HepG2 (cell line): ENCODE data around the gene NUDT7. TPM values are rescaled to one million over a fixed set of nuclear protein-coding genes. Genes with fewer than 3 reads are reported as not detected.
A peak's percentile ranks its signal among the peaks of the same experiment; 100 is the strongest.

Experiments
- CBX1 ChIP-seq: IDR thresholded peaks from one replicate; pipeline ENCODE4 v1.6.1; 2016; ENCODE audit warnings: antibody characterized with exemption, low read depth
- EP300 ChIP-seq, 3 experiments: sonication (generic) in 1 of 3; formaldehyde crosslinking in 1 of 3; IDR thresholded peaks; 2 replicates each; pipeline versions ENCODE4 v1.5.1 to v1.6.1; 2011 to 2020; ENCODE audit warnings: low read depth in 2 of 3, low read length in 2 of 3, borderline replicate concordance in 1 of 3, improper control_type of control experiment in 1 of 3, mild to moderate bottlenecking in 1 of 3, missing genetic modification reagents in 1 of 3, moderate library complexity in 1 of 3
- FOXP1 ChIP-seq, 2 experiments: fragments of 450-650 bp in 1 of 2; IDR thresholded peaks; 2 replicates each; pipeline ENCODE4 v1.6.1; 2017 to 2018; ENCODE audit warnings: antibody characterized with exemption in 1 of 2
- HDAC1 ChIP-seq: sonication (generic); formaldehyde crosslinking; IDR thresholded peaks from 2 replicates; pipeline ENCODE4 v1.5.1; 2020; ENCODE audit warnings: mild to moderate bottlenecking, missing genetic modification reagents
- IRF2 ChIP-seq: IDR thresholded peaks from 2 replicates; pipeline ENCODE4 v1.6.1; 2018; ENCODE audit warnings: missing genetic modification reagents, missing compliant biosample characterization
- JDP2 ChIP-seq: sonication (generic); formaldehyde crosslinking; IDR thresholded peaks from 2 replicates; pipeline ENCODE4 v1.8.1; 2022; ENCODE audit warnings: missing genetic modification reagents, borderline replicate concordance
- KAT8 ChIP-seq: IDR thresholded peaks from 2 replicates; pipeline ENCODE4 v1.6.1; 2016; ENCODE audit warnings: missing genetic modification reagents, missing compliant biosample characterization
- MED13 ChIP-seq: sonication (generic); formaldehyde crosslinking; IDR thresholded peaks from 2 replicates; pipeline ENCODE4 v1.5.0; 2020; ENCODE audit warnings: missing genetic modification reagents
- MTF2 ChIP-seq: sonication (generic); formaldehyde crosslinking; IDR thresholded peaks from 2 replicates; pipeline ENCODE4 v1.5.0; 2020; ENCODE audit warnings: missing genetic modification reagents, borderline replicate concordance
- POLR2AphosphoS5 ChIP-seq: IDR thresholded peaks from 2 replicates; pipeline ENCODE4 v1.6.1; 2012; ENCODE audit warnings: low read depth, low read length
- ZFP82 ChIP-seq: sonication (generic); formaldehyde crosslinking; IDR thresholded peaks from 2 replicates; pipeline ENCODE4 v1.5.1; 2020; ENCODE audit warnings: mild to moderate bottlenecking, missing genetic modification reagents, borderline replicate concordance
- ZNF282 ChIP-seq: fragments of 450-650 bp; IDR thresholded peaks from 2 replicates; pipeline ENCODE4 v1.6.1; 2018; ENCODE audit not compliant: partially characterized antibody
- ZNF431 ChIP-seq: sonication (generic); formaldehyde crosslinking; IDR thresholded peaks from 2 replicates; pipeline ENCODE4 v1.9.0; 2022; ENCODE audit warnings: missing genetic modification reagents, low read depth, mild to moderate bottlenecking, borderline replicate concordance
- ZNF543 ChIP-seq: sonication (generic); formaldehyde crosslinking; IDR thresholded peaks from 2 replicates; pipeline ENCODE4 v1.4.0; 2020; ENCODE audit warnings: mild to moderate bottlenecking, missing genetic modification reagents
- ZNF558 ChIP-seq: sonication (generic); formaldehyde crosslinking; IDR thresholded peaks from 2 replicates; pipeline ENCODE4 v1.9.0; 2022; ENCODE audit warnings: mild to moderate bottlenecking, missing genetic modification reagents, borderline replicate concordance
- ZNF7 ChIP-seq: IDR thresholded peaks from 2 replicates; pipeline ENCODE4 v1.6.1; 2016; ENCODE audit warnings: missing biosample characterization, missing genetic modification reagents
- polyA plus RNA-seq, 8 experiments: library from polyadenylated mRNA; depleted of rRNA in 3 of 8; stranded (reverse) in 7 of 8; unstranded in 1 of 8; fragments of >200 nt; fragmentation: Illumina TruSeq in 4 of 8; extraction: Trizol in 4 of 8; gene quantifications; 2 replicates each; pipeline versions ENCODE4 v1.2.1 to v1.2.3, GENCODE V29; 2011 to 2016; ENCODE audit warnings: low read depth in 4 of 8, missing spikeins in 1 of 8, mixed read lengths in 1 of 8; ENCODE audit not compliant: insufficient read depth in 1 of 8
- total RNA-seq, 5 experiments: library from RNA; depleted of rRNA; stranded (reverse); fragments of >200 nt; fragmentation: Illumina TruSeq; extraction: Trizol; gene quantifications; 2 replicates each; pipeline ENCODE4 v1.2.3, GENCODE V29; 2016; ENCODE audit warnings: low read depth in 1 of 5
- TF ChIP-seq, protein P1 (sequence below): sonication (generic); formaldehyde crosslinking; IDR thresholded peaks from 2 replicates; pipeline ENCODE4 v1.5.1; 2020; ENCODE audit warnings: mild to moderate bottlenecking, missing genetic modification reagents, moderate library complexity
- TF ChIP-seq, protein P2 (sequence below): sonication (generic); formaldehyde crosslinking; IDR thresholded peaks from 2 replicates; pipeline ENCODE4 v1.4.0; 2020; ENCODE audit warnings: missing genetic modification reagents
- TF ChIP-seq, protein P3 (sequence below): sonication (generic); formaldehyde crosslinking; conservative IDR thresholded peaks from 2 replicates; pipeline ENCODE4 v1.4.0; 2020; ENCODE audit warnings: missing genetic modification reagents
- TF ChIP-seq, protein P4 (sequence below): sonication (generic); formaldehyde crosslinking; IDR thresholded peaks from 2 replicates; pipeline ENCODE4 v1.5.0; 2020; ENCODE audit warnings: missing genetic modification reagents, mild to moderate bottlenecking, borderline replicate concordance
- TF ChIP-seq, protein P5 (sequence below): sonication (generic); formaldehyde crosslinking; IDR thresholded peaks from 2 replicates; pipeline ENCODE4 v1.8.0; 2022; ENCODE audit warnings: mild to moderate bottlenecking, missing genetic modification reagents, moderate library complexity

Gene NUDT7
- total and polyA plus RNA-seq, 2 of the 13 experiments (the other 11 are each of a cell fraction or from before 2014, with no cell fraction given) = 14.3 to 23.9 TPM

DNA sequence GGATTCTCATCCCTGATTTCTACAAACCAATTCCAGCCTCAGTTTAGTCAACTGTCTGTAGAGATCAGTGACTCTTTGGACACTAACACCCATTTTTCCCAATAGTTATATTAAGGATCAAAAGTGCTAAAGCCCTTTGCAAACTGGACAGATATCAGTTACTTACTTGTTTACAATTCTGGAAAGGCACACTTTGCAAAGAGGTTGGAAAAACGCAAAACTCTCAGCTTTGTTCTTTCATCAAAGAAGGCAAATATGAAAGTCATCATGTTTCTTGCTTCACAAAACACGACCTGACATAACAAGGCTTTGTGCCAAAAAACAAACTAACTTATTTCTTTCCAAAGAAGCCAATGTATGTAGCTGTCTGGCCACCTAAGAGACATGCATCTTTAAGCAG lies 39.9 kb downstream of the NUDT7 start (continued):
- TF ChIP-seq, protein P1, sequence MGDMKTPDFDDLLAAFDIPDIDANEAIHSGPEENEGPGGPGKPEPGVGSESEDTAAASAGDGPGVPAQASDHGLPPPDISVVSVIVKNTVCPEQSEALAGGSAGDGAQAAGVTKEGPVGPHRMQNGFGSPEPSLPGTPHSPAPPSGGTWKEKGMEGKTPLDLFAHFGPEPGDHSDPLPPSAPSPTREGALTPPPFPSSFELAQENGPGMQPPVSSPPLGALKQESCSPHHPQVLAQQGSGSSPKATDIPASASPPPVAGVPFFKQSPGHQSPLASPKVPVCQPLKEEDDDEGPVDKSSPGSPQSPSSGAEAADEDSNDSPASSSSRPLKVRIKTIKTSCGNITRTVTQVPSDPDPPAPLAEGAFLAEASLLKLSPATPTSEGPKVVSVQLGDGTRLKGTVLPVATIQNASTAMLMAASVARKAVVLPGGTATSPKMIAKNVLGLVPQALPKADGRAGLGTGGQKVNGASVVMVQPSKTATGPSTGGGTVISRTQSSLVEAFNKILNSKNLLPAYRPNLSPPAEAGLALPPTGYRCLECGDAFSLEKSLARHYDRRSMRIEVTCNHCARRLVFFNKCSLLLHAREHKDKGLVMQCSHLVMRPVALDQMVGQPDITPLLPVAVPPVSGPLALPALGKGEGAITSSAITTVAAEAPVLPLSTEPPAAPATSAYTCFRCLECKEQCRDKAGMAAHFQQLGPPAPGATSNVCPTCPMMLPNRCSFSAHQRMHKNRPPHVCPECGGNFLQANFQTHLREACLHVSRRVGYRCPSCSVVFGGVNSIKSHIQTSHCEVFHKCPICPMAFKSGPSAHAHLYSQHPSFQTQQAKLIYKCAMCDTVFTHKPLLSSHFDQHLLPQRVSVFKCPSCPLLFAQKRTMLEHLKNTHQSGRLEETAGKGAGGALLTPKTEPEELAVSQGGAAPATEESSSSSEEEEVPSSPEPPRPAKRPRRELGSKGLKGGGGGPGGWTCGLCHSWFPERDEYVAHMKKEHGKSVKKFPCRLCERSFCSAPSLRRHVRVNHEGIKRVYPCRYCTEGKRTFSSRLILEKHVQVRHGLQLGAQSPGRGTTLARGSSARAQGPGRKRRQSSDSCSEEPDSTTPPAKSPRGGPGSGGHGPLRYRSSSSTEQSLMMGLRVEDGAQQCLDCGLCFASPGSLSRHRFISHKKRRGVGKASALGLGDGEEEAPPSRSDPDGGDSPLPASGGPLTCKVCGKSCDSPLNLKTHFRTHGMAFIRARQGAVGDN (CRISPR knock-in tag) = no peak
- TF ChIP-seq MTF2 (CRISPR knock-in tag) = no peak
- TF ChIP-seq, protein P2, sequence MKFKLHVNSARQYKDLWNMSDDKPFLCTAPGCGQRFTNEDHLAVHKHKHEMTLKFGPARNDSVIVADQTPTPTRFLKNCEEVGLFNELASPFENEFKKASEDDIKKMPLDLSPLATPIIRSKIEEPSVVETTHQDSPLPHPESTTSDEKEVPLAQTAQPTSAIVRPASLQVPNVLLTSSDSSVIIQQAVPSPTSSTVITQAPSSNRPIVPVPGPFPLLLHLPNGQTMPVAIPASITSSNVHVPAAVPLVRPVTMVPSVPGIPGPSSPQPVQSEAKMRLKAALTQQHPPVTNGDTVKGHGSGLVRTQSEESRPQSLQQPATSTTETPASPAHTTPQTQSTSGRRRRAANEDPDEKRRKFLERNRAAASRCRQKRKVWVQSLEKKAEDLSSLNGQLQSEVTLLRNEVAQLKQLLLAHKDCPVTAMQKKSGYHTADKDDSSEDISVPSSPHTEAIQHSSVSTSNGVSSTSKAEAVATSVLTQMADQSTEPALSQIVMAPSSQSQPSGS (CRISPR knock-in tag) = no peak
- TF ChIP-seq ZNF431 (CRISPR knock-in tag) = no peak
- TF ChIP-seq CBX1 = no peak
- no peak for TF ChIP-seq KAT8 (CRISPR knock-in tag)
- TF ChIP-seq MED13 (CRISPR knock-in tag) = no peak
- no peak for TF ChIP-seq ZNF7
- no peak for TF ChIP-seq POLR2AphosphoS5
- TF ChIP-seq HDAC1 (CRISPR knock-in tag) = 0 out of 2 replicates have a peak, but pooled peaks have one; percentile 26
- no peak for TF ChIP-seq FOXP1 (IDR thresholded peaks at IDR 0.05)
- TF ChIP-seq FOXP1 (CRISPR knock-in tag; IDR thresholded peaks at IDR 0.05) = peak; percentile 56; the same call in 1 of the 2 replicates
- TF ChIP-seq ZFP82 (CRISPR knock-in tag) = no peak
- TF ChIP-seq JDP2 (CRISPR knock-in tag) = no peak
- TF ChIP-seq, protein P3, sequence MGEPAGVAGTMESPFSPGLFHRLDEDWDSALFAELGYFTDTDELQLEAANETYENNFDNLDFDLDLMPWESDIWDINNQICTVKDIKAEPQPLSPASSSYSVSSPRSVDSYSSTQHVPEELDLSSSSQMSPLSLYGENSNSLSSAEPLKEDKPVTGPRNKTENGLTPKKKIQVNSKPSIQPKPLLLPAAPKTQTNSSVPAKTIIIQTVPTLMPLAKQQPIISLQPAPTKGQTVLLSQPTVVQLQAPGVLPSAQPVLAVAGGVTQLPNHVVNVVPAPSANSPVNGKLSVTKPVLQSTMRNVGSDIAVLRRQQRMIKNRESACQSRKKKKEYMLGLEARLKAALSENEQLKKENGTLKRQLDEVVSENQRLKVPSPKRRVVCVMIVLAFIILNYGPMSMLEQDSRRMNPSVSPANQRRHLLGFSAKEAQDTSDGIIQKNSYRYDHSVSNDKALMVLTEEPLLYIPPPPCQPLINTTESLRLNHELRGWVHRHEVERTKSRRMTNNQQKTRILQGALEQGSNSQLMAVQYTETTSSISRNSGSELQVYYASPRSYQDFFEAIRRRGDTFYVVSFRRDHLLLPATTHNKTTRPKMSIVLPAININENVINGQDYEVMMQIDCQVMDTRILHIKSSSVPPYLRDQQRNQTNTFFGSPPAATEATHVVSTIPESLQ (CRISPR knock-in tag) = no peak
- TF ChIP-seq ZNF558 (CRISPR knock-in tag) = no peak
- TF ChIP-seq IRF2 (CRISPR knock-in tag) = no peak
- TF ChIP-seq ZNF282 = no peak
- TF ChIP-seq, protein P4, sequence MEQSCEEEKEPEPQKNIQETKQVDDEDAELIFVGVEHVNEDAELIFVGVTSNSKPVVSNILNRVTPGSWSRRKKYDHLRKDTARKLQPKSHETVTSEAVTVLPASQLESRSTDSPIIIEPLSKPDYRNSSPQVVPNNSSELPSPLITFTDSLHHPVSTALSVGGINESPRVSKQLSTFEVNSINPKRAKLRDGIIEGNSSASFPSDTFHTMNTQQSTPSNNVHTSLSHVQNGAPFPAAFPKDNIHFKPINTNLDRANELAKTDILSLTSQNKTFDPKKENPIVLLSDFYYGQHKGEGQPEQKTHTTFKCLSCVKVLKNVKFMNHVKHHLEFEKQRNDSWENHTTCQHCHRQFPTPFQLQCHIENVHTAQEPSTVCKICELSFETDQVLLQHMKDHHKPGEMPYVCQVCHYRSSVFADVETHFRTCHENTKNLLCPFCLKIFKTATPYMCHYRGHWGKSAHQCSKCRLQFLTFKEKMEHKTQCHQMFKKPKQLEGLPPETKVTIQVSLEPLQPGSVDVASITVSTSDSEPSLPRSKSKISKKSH (CRISPR knock-in tag) = no peak
- TF ChIP-seq ZNF543 (CRISPR knock-in tag) = no peak
- TF ChIP-seq, protein P5, sequence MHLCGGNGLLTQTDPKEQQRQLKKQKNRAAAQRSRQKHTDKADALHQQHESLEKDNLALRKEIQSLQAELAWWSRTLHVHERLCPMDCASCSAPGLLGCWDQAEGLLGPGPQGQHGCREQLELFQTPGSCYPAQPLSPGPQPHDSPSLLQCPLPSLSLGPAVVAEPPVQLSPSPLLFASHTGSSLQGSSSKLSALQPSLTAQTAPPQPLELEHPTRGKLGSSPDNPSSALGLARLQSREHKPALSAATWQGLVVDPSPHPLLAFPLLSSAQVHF (CRISPR knock-in tag) = no peak
- TF ChIP-seq EP300 (IDR thresholded peaks at IDR 0.05; ENCODE audit: low read depth in 2 of 2, low read length in 2 of 2) = peak in 1 of 2 experiments; percentile 82; a peak in 1 of 4 replicates
- no peak for TF ChIP-seq EP300 (CRISPR knock-in tag; IDR thresholded peaks at IDR 0.05; ENCODE audit: borderline replicate concordance)
